Gastroesophageal sphincter (tissue), 4 donors: ENCODE measurements around the gene ARCN1. TPM values are rescaled to one million over a fixed set of nuclear protein-coding genes. Genes with fewer than 3 reads are reported as not detected.

Experiments used
- ATAC-seq: fragments of 150-250 bp; one replicate; pipeline ENCODE4 v1.9.1; 2016; ENCODE audit warnings: mild to moderate bottlenecking, moderate library complexity
- H3K27ac ChIP-seq, 4 donors: fragments of 200-600 bp; sonication (generic) in 3 of 4; 1 replicate in 3 of 4; 2 replicates in 1 of 4; pipeline ENCODE4 v1.5.1; 2016 to 2019
- H3K27me3 ChIP-seq: fragments of 200-600 bp; sonication (generic); one replicate; pipeline ENCODE4 v1.5.1; 2019
- H3K36me3 ChIP-seq, 2 donors: fragments of 200-600 bp; sonication (generic); one replicate each; pipeline ENCODE4 v1.5.1; 2019; ENCODE audit warnings: control low read depth in 1 of 2
- H3K4me1 ChIP-seq, 3 donors: fragments of 200-600 bp; sonication (generic); 1 replicate in 2 of 3; 2 replicates in 1 of 3; pipeline ENCODE4 v1.5.1; 2016 to 2019; ENCODE audit warnings: control low read depth in 2 of 3
- H3K4me3 ChIP-seq, 2 donors: fragments of 200-600 bp; sonication (generic); one replicate each; pipeline ENCODE4 v1.5.1; 2019; ENCODE audit warnings: mild to moderate bottlenecking in 1 of 2, moderate library complexity in 1 of 2
- H3K9me3 ChIP-seq, 3 donors: fragments of 200-600 bp; sonication (generic); one replicate each; pipeline ENCODE4 v1.5.1; 2017 to 2019; ENCODE audit warnings: control low read depth in 2 of 3
- EP300 ChIP-seq: sonication (generic); formaldehyde crosslinking; IDR thresholded peaks from one replicate; pipeline ENCODE4 v1.6.1; 2017; ENCODE audit warnings: antibody characterized with exemption, mild to moderate bottlenecking
- POLR2A ChIP-seq, 2 donors: fragments of 450-650 bp; IDR thresholded peaks; one replicate each; pipeline ENCODE4 v1.6.1; 2017; ENCODE audit warnings: antibody characterized with exemption in 2 of 2, mild to moderate bottlenecking in 2 of 2, moderate library complexity in 1 of 2
- POLR2AphosphoS5 ChIP-seq: sonication (generic); formaldehyde crosslinking; IDR thresholded peaks from one replicate; pipeline ENCODE4 v1.6.1; 2017; ENCODE audit warnings: antibody characterized with exemption
- WGBS, 2 donors: methylation state at CpG; one replicate each; pipeline ENCODE4 v1.1.5; 2018; ENCODE audit warnings: low coverage in 1 of 2; 5-methylcytosine and 5-hydroxymethylcytosine counted together
- small RNA-seq, 4 donors: library from RNA; depleted of rRNA; stranded (forward); fragments of <200 nt; gene quantifications; one replicate each; pipeline ENCODE3, GENCODE V24; 2016
- total RNA-seq, 4 donors: library from RNA; depleted of rRNA; stranded (reverse); fragments of >200 nt; gene quantifications; one replicate each; pipeline ENCODE4 v1.1.0, GENCODE V29; 2016
- TF ChIP-seq, protein P1 (sequence below), 4 experiments: fragments of 200-600 bp in 2 of 4; fragments of 450-650 bp in 2 of 4; sonication (generic) in 1 of 4; IDR thresholded peaks; one replicate each; pipeline ENCODE4 v1.5.1; 2017 to 2019; ENCODE audit warnings: antibody characterized with exemption in 4 of 4, mild to moderate bottlenecking in 2 of 4, moderate library complexity in 2 of 4

ARCN1 gene
- total RNA-seq, 4 donors from 2014 or later = 84.9 to 141 (median 128) TPM

DNA sequence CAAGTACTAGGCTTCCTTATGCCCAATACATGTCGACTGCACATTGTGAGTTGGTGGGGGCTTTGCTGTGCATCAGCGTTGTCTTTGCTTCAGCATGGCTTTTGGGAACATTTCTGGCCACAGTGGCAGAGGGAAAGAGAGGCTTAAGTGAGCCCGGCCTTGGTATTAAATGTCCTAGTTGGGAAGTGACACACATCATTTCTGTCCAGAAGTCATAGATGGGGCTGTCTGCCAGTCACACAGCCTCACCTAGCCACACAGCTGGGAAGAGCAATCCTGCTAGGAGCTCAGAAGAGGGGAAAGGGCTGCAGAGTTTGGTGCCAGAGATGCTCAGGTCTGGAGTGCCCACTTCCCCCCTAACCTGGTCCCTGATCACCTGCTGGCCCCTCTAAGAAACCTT is 79.6 kb downstream of the ARCN1 start:
- Histone ChIP-seq H3K4me3 (no peak overlapping the region), H3K9me3 (no peaks in the 10 kb centered on the region), H3K27ac (no peak overlapping the region), H3K36me3 (peaks cover 0 to 100% of the 10 kb centered on the region in 2 donors), H3K27me3 (no peaks in the 10 kb centered on the region), H3K4me1 (peaks cover 0 to 14% (median 0%) of the 10 kb centered on the region in 3 donors)
- ATAC-seq = no peak
- WGBS, 2 donors = 87 to 100% methylated on average over 2 to 3 of the region's 3 CpGs
- TF ChIP-seq POLR2AphosphoS5 = no peak
- no peak for TF ChIP-seq POLR2A (IDR thresholded peaks at IDR 0.05)
- TF ChIP-seq, protein P1, sequence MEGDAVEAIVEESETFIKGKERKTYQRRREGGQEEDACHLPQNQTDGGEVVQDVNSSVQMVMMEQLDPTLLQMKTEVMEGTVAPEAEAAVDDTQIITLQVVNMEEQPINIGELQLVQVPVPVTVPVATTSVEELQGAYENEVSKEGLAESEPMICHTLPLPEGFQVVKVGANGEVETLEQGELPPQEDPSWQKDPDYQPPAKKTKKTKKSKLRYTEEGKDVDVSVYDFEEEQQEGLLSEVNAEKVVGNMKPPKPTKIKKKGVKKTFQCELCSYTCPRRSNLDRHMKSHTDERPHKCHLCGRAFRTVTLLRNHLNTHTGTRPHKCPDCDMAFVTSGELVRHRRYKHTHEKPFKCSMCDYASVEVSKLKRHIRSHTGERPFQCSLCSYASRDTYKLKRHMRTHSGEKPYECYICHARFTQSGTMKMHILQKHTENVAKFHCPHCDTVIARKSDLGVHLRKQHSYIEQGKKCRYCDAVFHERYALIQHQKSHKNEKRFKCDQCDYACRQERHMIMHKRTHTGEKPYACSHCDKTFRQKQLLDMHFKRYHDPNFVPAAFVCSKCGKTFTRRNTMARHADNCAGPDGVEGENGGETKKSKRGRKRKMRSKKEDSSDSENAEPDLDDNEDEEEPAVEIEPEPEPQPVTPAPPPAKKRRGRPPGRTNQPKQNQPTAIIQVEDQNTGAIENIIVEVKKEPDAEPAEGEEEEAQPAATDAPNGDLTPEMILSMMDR (IDR thresholded peaks at IDR 0.05) = no peak
- no peak for TF ChIP-seq EP300

Small RNA genes within 50 kb of the gene (small RNA-seq; reads per million reads assigned to genes)
- 0 reads per million in 4 donors for gene RNU6-1157P

Other genes starting within 250 kb of the ARCN1 start
- gene CD3D, start 229.7 kb upstream of the ARCN1 start, total RNA-seq = 1 to 10 TPM in 3 of 4 donors, not detected in 1; 1.5 to 1.8 (median 1.7) TPM
- gene CD3G, start 228.1 kb upstream of the ARCN1 start, total RNA-seq = 1 to 10 TPM in 1 of 4 donors, under 1 TPM in 2, not detected in 1; 0.10 to 1.3 (median 0.46) TPM
- 10 to 100 TPM; 37.3 to 44.6 (median 42.8) TPM for gene UBE4A, start 212.8 kb upstream of the ARCN1 start, total RNA-seq
- gene ATP5MG, start 170.8 kb upstream of the ARCN1 start, total RNA-seq = 10 to 100 TPM; 59.8 to 79.4 (median 70.2) TPM
- 100 to 1,000 TPM in 1 of 4 donors, 10 to 100 TPM in 3; 42.3 to 116 (median 74.8) TPM for gene KMT2A, start 135.9 kb upstream of the ARCN1 start, total RNA-seq
- gene TTC36, start 44.9 kb upstream of the ARCN1 start, total RNA-seq = 1 to 10 TPM in 3 of 4 donors, under 1 TPM in 1; 0.81 to 5.6 (median 3.3) TPM
- gene TMEM25, start 41.2 kb upstream of the ARCN1 start, total RNA-seq = 10 to 100 TPM; 36.9 to 57.1 (median 51.8) TPM
- gene IFT46, start 6.5 kb upstream of the ARCN1 start, total RNA-seq = 10 to 100 TPM; 23.5 to 30.8 (median 27.7) TPM
- 100 to 1,000 TPM in 2 of 4 donors, 10 to 100 TPM in 2; 45.8 to 144 (median 101) TPM for gene PHLDB1, start 35.2 kb downstream of the ARCN1 start, total RNA-seq
- not detected for gene TREH, start 107.2 kb downstream of the ARCN1 start, total RNA-seq
- 100 to 1,000 TPM; 111 to 163 (median 116) TPM for gene DDX6, start 218.8 kb downstream of the ARCN1 start, total RNA-seq